Measurements from ENCODE around the gene LRCH4. TPM values are rescaled to one million over a fixed set of nuclear protein-coding genes. Genes with fewer than 3 reads are reported as not detected.

LRCH4 gene
- total RNA-seq, 2 experiments from 2014 or later = 313 to 317 TPM

GRCh38 chr7:100580466-100581283 lies 5.3 kb downstream of the LRCH4 start:
- Histone ChIP-seq H3K36me3 (ENCODE audit: insufficient read depth, low read length) (peaks cover 72% of the 10 kb centered on the region), H3K27me3 (ENCODE audit: control insufficient read depth in 1 of 2, insufficient read depth in 2 of 2, low read length in 2 of 2) (no peaks in the 10 kb centered on the region), H3K9me3 (ENCODE audit: control insufficient read depth in 1 of 2, insufficient read depth in 1 of 2, low read length in 2 of 2) (no peaks in the 10 kb centered on the region), H3K4me1 (ENCODE audit: insufficient read depth, low read length) (peaks cover 55% of the 10 kb centered on the region), H3K4me3 (ENCODE audit: low read length) (no peak overlapping the region), H3K27ac (ENCODE audit: low read depth in 1 of 2, low read length in 2 of 2) (no peak overlapping the region)
- no peak for TF ChIP-seq CTCF (IDR thresholded peaks at IDR 0.05)
- Mint-ChIP-seq H3K4me1 (ENCODE audit: low read depth) (peaks cover 24% of the 10 kb centered on the region), H3K27ac (no peak overlapping the region), H3K4me3 (no peak overlapping the region), H3K36me3 (ENCODE audit: low read depth) (peaks cover 37% of the 10 kb centered on the region), H3K27me3 (no peaks in the 10 kb centered on the region), H3K9me3 (no peaks in the 10 kb centered on the region)
- DNase-seq (no peak), ATAC-seq (ENCODE audit: poor library complexity) (no peak)
- CTCF ChIA-PET = no interaction called here
- intact Hi-C loops (cut with DNase I, micrococcal nuclease) = no loop called here
- POLR2A ChIA-PET = interaction anchor here (1.3 to 1.4 kb wide), 2 partner anchors 32 to 42 kb away, joined by 3 to 6 read pairs; partner anchors contain the start of genes AGFG2 and MOSPD3

DNA sequence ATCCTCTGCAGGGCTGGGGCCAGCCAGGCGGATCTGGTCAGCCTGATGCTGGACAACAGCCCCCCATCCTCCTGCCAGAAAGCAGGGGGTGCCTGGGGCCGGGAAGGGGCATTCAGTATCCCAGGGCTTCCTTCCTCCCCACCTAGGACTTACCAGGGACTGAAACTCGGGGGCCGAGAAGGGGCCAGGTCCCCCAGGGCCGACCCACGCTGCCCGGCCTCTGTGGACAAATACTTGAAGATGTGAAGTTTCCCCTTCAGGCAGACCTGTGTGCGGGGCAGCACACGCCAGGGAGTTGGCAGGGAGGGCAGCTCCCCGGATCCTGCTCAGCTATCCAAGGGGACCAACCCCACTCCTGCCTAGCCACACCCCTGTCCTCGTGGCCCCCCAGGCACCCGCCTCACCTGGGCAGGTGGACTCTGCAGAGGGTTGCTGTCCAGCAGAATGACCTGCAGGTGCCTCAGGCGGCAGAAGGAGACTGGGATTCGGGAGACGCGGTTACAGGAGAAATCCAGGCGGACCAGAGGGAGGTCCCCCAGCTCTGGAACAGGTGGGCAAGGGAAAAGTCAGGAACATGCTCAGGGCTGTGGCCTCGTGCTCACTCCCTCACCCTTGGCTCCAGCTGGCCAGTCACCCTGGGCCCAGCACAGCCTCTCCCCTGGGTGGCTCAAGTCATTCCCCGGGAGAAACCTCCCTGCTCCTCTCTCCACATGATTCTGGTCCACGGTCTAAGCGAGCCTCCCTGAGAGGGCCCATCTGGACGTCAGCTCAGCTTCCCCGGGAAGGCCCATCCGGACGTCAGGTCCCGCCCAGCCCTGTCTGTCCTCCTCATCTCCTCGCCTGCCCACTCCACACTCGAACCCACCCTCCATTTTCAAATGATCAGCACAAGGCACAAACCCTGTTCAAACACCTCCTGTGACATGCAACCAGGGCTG lies 7.4 kb downstream of the LRCH4 start:
- ChIA-PET POLR2A (interaction anchor here (0.7 to 3.4 kb wide), 2 partner anchors 8 to 62 kb away, joined by 3 to 15 read pairs; partner anchors contain the start of genes FBXO24 and LRCH4), CTCF (interaction anchor here (1.6 kb wide), 1 partner anchor 127 kb away, joined by 3 read pairs; no protein-coding TSS in a partner anchor)
- H3K9me3 ChIP-seq (ENCODE audit: control insufficient read depth in 1 of 2, insufficient read depth in 1 of 2, low read length in 2 of 2) = no peaks in the 10 kb centered on the region
- intact Hi-C loops (cut with DNase I, micrococcal nuclease) = no loop called here
- peaks cover 36% of the 10 kb centered on the region for H3K4me1 ChIP-seq (ENCODE audit: insufficient read depth, low read length)
- ATAC-seq (ENCODE audit: poor library complexity) = no peak
- H3K27me3 ChIP-seq (ENCODE audit: control insufficient read depth in 1 of 2, insufficient read depth in 2 of 2, low read length in 2 of 2) = no peaks in the 10 kb centered on the region
- H3K4me1 Mint-ChIP-seq (ENCODE audit: low read depth) = peaks cover 13% of the 10 kb centered on the region
- no peaks in the 10 kb centered on the region for H3K9me3 Mint-ChIP-seq
- H3K4me3 ChIP-seq (ENCODE audit: low read length) = no peak overlapping the region
- DNase-seq = no peak
- H3K27me3 Mint-ChIP-seq = no peaks in the 10 kb centered on the region
- peak overlapping the region in 1 of 2 donors; percentile 10 for H3K27ac ChIP-seq (ENCODE audit: low read depth in 1 of 2, low read length in 2 of 2)
- peaks cover 40% of the 10 kb centered on the region for H3K36me3 Mint-ChIP-seq (ENCODE audit: low read depth)
- H3K4me3 Mint-ChIP-seq = no peak overlapping the region
- TF ChIP-seq CTCF (IDR thresholded peaks at IDR 0.05) = no peak
- H3K36me3 ChIP-seq (ENCODE audit: insufficient read depth, low read length) = peaks cover 91% of the 10 kb centered on the region
- H3K27ac Mint-ChIP-seq = no peak overlapping the region

DNA sequence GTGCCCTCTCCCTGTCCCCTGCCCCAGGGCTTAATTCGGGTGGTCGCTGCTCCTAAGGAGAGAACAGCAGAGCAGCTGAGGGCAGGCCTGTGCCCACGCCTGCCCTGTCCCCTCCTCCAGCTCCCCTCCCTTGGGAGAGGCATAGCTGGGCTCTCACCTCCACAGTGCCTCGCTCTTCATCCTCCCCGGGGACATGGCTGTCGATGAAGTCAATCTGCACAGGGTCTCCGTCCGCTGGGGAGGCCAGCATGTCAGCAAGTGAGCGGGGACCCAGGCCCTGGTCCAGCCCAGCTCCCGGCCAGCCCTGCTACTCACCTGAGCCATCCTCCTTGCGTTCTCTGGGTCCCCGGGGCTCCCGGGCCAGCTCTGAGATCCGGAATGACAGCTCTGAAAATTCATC lies 8.4 kb downstream of the LRCH4 start:
- CTCF ChIA-PET = interaction anchor here (1.6 kb wide), 1 partner anchor 128 kb away, joined by 3 read pairs; no protein-coding TSS in a partner anchor
- H3K27me3 Mint-ChIP-seq = no peaks in the 10 kb centered on the region
- ATAC-seq (ENCODE audit: poor library complexity) = no peak

More for the DNA sequence above, 8.4 kb downstream of the LRCH4 start:
- POLR2A ChIA-PET = interaction anchor here (3.4 kb wide), 1 partner anchor 9 kb away, joined by 15 read pairs; the partner anchor contains the start of genes FBXO24 and LRCH4
- H3K36me3 ChIP-seq (ENCODE audit: insufficient read depth, low read length) = peaks cover 92% of the 10 kb centered on the region
- Mint-ChIP-seq H3K4me3 (no peak overlapping the region), H3K4me1 (ENCODE audit: low read depth) (peaks cover 3% of the 10 kb centered on the region), H3K36me3 (ENCODE audit: low read depth) (peaks cover 35% of the 10 kb centered on the region), H3K27ac (no peak overlapping the region), H3K9me3 (no peaks in the 10 kb centered on the region)
- H3K4me3 ChIP-seq (ENCODE audit: low read length) = no peak overlapping the region
- H3K27ac ChIP-seq (ENCODE audit: low read depth in 1 of 2, low read length in 2 of 2) = no peak overlapping the region
- no peaks in the 10 kb centered on the region for H3K27me3 ChIP-seq (ENCODE audit: control insufficient read depth in 1 of 2, insufficient read depth in 2 of 2, low read length in 2 of 2)
- H3K9me3 ChIP-seq (ENCODE audit: control insufficient read depth in 1 of 2, insufficient read depth in 1 of 2, low read length in 2 of 2) = no peaks in the 10 kb centered on the region
- intact Hi-C loops (cut with DNase I, micrococcal nuclease) = no loop called here
- H3K4me1 ChIP-seq (ENCODE audit: insufficient read depth, low read length) = peaks cover 29% of the 10 kb centered on the region
- TF ChIP-seq CTCF (IDR thresholded peaks at IDR 0.05) = no peak
- no peak for DNase-seq
